Activated CD8-positive, alpha-beta T cell treated with anti-CD3 and anti-CD28 coated beads for 36 hours (primary cell): ENCODE measurements around the gene NBEAL2. TPM values are rescaled to one million over a fixed set of nuclear protein-coding genes. Genes with fewer than 3 reads are reported as not detected.

Experiments
- ATAC-seq: fragments of 200-7000 bp; cut with Tn5 transposase; one replicate; pipeline ENCODE4 v1.10.0; 2021; ENCODE audit warnings: mild to moderate bottlenecking, moderate library complexity
- CTCF ChIA-PET: fragments of 350-600 bp; sonication (Branson Sonifier 250); formaldehyde crosslinking; loops from one replicate; lab custom pipeline; 2021; ENCODE audit warnings: antibody characterized with exemption; lab: Charles Lee
- POLR2A ChIA-PET: fragments of 350-600 bp; sonication (Branson Sonifier 250); formaldehyde crosslinking; loops from one replicate; lab custom pipeline; 2021; ENCODE audit warnings: antibody characterized with exemption; lab: Charles Lee
- DNase-seq: peaks from one replicate; pipeline ENCODE4 v3.0.0-alpha.2; 2020
- H3K27ac Mint-ChIP-seq: one replicate; pipeline ENCODE4 v1.8.0; 2021; ENCODE audit warnings: mild to moderate bottlenecking, mixed read lengths
- H3K27me3 Mint-ChIP-seq: one replicate; pipeline ENCODE4 v1.8.0; 2021; ENCODE audit warnings: mixed read lengths
- H3K36me3 Mint-ChIP-seq: one replicate; pipeline ENCODE4 v1.8.0; 2021; ENCODE audit warnings: low read depth, mixed read lengths
- H3K4me1 Mint-ChIP-seq: one replicate; pipeline ENCODE4 v1.8.0; 2021; ENCODE audit warnings: low read depth, mixed read lengths
- H3K4me3 Mint-ChIP-seq: one replicate; pipeline ENCODE4 v1.8.0; 2021; ENCODE audit warnings: mild to moderate bottlenecking, moderate library complexity, mixed read lengths
- H3K9me3 Mint-ChIP-seq: one replicate; pipeline ENCODE4 v1.8.0; 2021; ENCODE audit warnings: mixed read lengths
- intact Hi-C: fragments of 100-400 bp; cut with micrococcal nuclease; formaldehyde crosslinking; loops from one replicate; pipeline ENCODE4 v1.10.0; 2022
- total RNA-seq, 2 experiments: library from RNA; stranded (reverse); gene quantifications; one replicate each; pipeline ENCODE4 v1.2.3, GENCODE V29; 2021
- TF ChIP-seq, protein P1 (sequence below): fragments of 200-600 bp; IDR thresholded peaks from one replicate; pipeline ENCODE4 v1.8.0; 2022; ENCODE audit warnings: antibody characterized with exemption, mild to moderate bottlenecking

Gene NBEAL2
- total RNA-seq, 2 experiments from 2014 or later, result 58.9 to 63.7 TPM

GRCh38 chr3:46935168-46935858 is 44.2 kb upstream of the NBEAL2 start:
- TF ChIP-seq, protein P1, sequence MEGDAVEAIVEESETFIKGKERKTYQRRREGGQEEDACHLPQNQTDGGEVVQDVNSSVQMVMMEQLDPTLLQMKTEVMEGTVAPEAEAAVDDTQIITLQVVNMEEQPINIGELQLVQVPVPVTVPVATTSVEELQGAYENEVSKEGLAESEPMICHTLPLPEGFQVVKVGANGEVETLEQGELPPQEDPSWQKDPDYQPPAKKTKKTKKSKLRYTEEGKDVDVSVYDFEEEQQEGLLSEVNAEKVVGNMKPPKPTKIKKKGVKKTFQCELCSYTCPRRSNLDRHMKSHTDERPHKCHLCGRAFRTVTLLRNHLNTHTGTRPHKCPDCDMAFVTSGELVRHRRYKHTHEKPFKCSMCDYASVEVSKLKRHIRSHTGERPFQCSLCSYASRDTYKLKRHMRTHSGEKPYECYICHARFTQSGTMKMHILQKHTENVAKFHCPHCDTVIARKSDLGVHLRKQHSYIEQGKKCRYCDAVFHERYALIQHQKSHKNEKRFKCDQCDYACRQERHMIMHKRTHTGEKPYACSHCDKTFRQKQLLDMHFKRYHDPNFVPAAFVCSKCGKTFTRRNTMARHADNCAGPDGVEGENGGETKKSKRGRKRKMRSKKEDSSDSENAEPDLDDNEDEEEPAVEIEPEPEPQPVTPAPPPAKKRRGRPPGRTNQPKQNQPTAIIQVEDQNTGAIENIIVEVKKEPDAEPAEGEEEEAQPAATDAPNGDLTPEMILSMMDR, result no peak
- intact Hi-C loops, result no loop called here
- no peak for DNase-seq
- ChIA-PET POLR2A (interaction anchor here (0.6 to 2.2 kb wide), 8 partner anchors 9 to 224 kb away, joined by 3 to 6 read pairs (median 4); no protein-coding TSS in a partner anchor), CTCF (interaction anchor here (2.2 to 4.4 kb wide), 3 partner anchors 11 to 63 kb away, joined by 6 to 24 read pairs (median 8); no protein-coding TSS in a partner anchor)
- H3K4me1 Mint-ChIP-seq, result peaks cover 57% of the 10 kb centered on the region
- H3K27me3 Mint-ChIP-seq, result no peaks in the 10 kb centered on the region
- peaks cover 40% of the 10 kb centered on the region for H3K36me3 Mint-ChIP-seq
- peak; percentile 29 for ATAC-seq
- H3K4me3 Mint-ChIP-seq, result no peak overlapping the region
- no peaks in the 10 kb centered on the region for H3K9me3 Mint-ChIP-seq
- peak overlapping the region; percentile 36 for H3K27ac Mint-ChIP-seq

GRCh38 chr3:46935989-46936558 is 43.4 kb upstream of the NBEAL2 start:
- ATAC-seq, result no peak
- Mint-ChIP-seq H3K27ac (peak overlapping the region; percentile 36), H3K4me1 (peaks cover 54% of the 10 kb centered on the region), H3K9me3 (no peaks in the 10 kb centered on the region), H3K4me3 (no peak overlapping the region), H3K36me3 (peaks cover 39% of the 10 kb centered on the region), H3K27me3 (no peaks in the 10 kb centered on the region)
- POLR2A ChIA-PET, result interaction anchor here (0.6 to 2.2 kb wide), 8 partner anchors 8 to 223 kb away, joined by 3 to 6 read pairs (median 3); no protein-coding TSS in a partner anchor
- TF ChIP-seq, protein P1, result no peak
- no peak for DNase-seq
- intact Hi-C loops, result no loop called here
- CTCF ChIA-PET, result interaction anchor here (2.2 to 4.4 kb wide), 2 partner anchors 12 to 27 kb away, joined by 6 to 24 read pairs; no protein-coding TSS in a partner anchor

DNA sequence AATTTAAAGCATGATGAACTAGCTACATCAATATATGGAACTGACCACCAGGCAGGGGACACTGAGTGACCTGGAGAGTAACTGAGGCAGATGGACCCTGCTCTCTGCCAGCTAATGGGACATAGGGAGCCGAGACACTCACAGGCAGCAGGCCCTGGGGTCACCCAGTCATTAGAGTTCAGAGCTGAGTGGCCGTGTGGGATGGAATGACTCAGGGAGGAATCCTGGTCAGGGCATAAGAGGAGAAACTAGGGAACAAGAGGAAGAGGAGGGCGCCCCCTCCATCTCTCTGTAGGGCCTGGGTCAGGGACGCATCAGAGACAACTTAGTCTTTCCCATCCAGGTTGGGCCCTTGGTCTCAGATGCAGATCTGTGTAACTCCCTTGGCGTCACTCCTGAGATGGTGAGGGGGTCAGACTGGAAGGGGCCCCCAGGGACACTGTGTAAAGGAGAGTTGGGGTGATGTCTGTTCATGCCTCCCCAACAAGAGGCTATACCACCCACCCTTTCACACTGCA is 42.7 kb upstream of the NBEAL2 start:
- Mint-ChIP-seq H3K27me3 (no peaks in the 10 kb centered on the region), H3K4me1 (peaks cover 47% of the 10 kb centered on the region), H3K4me3 (no peak overlapping the region), H3K36me3 (peaks cover 39% of the 10 kb centered on the region), H3K27ac (peak overlapping the region; percentile 53), H3K9me3 (no peaks in the 10 kb centered on the region)
- TF ChIP-seq, protein P1, result no peak
- ATAC-seq, result no peak
- no peak for DNase-seq
- ChIA-PET CTCF (interaction anchor here (2.2 to 4.4 kb wide), 2 partner anchors 13 to 27 kb away, joined by 6 to 24 read pairs; no protein-coding TSS in a partner anchor), POLR2A (interaction anchor here (0.9 to 2.2 kb wide), 4 partner anchors 9 to 39 kb away, joined by 3 to 6 read pairs (median 4); no protein-coding TSS in a partner anchor)
- intact Hi-C loops, result no loop called here

DNA sequence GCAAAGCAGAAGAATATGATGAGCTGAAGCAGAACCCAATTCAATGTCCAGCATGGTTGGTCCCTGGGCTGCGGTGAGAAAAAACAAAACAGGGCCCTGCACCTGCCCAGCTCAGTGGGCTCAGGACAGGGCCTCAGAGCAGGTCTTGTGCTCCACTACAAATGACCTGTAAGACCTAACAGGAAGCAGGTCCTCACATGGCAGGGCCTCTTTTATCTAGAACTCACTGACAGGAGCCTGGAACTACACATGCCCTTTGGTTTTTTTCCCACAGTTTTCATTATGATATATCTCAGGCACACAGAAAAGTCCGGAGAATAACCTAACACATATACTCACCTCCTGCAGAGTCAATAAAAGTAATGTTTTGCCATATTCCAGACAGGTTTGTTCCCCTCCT is 41.3 kb upstream of the NBEAL2 start:
- H3K27me3 Mint-ChIP-seq, result no peaks in the 10 kb centered on the region
- intact Hi-C loops, result no loop called here
- peaks cover 41% of the 10 kb centered on the region for H3K36me3 Mint-ChIP-seq
- no peak overlapping the region for H3K4me3 Mint-ChIP-seq
- ChIA-PET CTCF (interaction anchor here (1.1 kb wide), 1 partner anchor 29 kb away, joined by 4 read pairs; no protein-coding TSS in a partner anchor), POLR2A (interaction anchor here (1.2 to 1.7 kb wide), 3 partner anchors 8 to 68 kb away, joined by 3 to 8 read pairs (median 3); no protein-coding TSS in a partner anchor)
- peak overlapping the region; percentile 40 for H3K27ac Mint-ChIP-seq
- DNase-seq, result no peak
- peaks cover 38% of the 10 kb centered on the region for H3K4me1 Mint-ChIP-seq
- no peak for ATAC-seq
- H3K9me3 Mint-ChIP-seq, result no peaks in the 10 kb centered on the region
- TF ChIP-seq, protein P1, result no peak
